22Rv1 (cell line): Measurements from ENCODE around the gene RNASET2.

Source experiments
- ZFX ChIP-seq: fragments of 450-650 bp; IDR thresholded peaks from 2 replicates; pipeline ENCODE4 v1.6.1; 2017; ENCODE audit warnings: antibody characterized with exemption, borderline replicate concordance
- TF ChIP-seq, protein P1 (sequence below): fragments of 450-650 bp; IDR thresholded peaks from 2 replicates; pipeline ENCODE4 v1.5.1; 2017; ENCODE audit warnings: mild to moderate bottlenecking

GRCh38 chr6:166956444-166957086, at the start of gene RNASET2:
- TF ChIP-seq, protein P1, sequence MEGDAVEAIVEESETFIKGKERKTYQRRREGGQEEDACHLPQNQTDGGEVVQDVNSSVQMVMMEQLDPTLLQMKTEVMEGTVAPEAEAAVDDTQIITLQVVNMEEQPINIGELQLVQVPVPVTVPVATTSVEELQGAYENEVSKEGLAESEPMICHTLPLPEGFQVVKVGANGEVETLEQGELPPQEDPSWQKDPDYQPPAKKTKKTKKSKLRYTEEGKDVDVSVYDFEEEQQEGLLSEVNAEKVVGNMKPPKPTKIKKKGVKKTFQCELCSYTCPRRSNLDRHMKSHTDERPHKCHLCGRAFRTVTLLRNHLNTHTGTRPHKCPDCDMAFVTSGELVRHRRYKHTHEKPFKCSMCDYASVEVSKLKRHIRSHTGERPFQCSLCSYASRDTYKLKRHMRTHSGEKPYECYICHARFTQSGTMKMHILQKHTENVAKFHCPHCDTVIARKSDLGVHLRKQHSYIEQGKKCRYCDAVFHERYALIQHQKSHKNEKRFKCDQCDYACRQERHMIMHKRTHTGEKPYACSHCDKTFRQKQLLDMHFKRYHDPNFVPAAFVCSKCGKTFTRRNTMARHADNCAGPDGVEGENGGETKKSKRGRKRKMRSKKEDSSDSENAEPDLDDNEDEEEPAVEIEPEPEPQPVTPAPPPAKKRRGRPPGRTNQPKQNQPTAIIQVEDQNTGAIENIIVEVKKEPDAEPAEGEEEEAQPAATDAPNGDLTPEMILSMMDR = no peak
- TF ChIP-seq ZFX = no peak
